Epithelial cell of prostate (primary cell): ENCODE measurements around the gene SCEL.
A peak's percentile ranks its signal among the peaks of the same experiment; 100 is the strongest.

Experiments used
- DNase-seq: peaks from one replicate; pipeline ENCODE4 v3.0.0-alpha.2; 2011; ENCODE audit warnings: low read depth, low spot score
- H3K27ac ChIP-seq: fragments of 450-650 bp; 2 replicates; pipeline ENCODE4 v1.5.1; 2017; ENCODE audit warnings: mild to moderate bottlenecking

SCEL gene

DNA sequence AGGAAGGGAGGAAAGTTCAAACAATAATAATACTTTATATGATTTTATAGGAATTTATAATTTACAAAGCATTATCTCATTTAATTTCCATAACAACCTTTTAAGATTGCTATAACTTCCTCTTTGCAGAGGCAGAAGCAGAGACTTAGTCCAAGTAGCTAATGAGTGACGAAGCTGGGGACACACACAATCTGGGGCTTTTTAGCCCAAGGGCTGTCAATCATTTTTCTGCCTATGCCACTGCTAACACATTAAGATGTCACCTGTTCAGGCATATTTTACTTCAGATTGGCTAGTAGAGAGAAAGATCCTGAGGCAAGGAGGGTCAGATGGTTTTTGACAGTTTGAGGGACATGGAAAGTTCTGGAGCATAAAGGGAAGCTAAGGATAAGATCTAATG, 12.6 kb downstream of the SCEL start:
- no peak for DNase-seq
- no peak overlapping the region for H3K27ac ChIP-seq

GRCh38 chr13:77548594-77548993, 13.1 kb downstream of the SCEL start:
- no peak overlapping the region for H3K27ac ChIP-seq
- no peak for DNase-seq

- peak overlapping the region; percentile 6 for H3K27ac ChIP-seq
- no peak for DNase-seq
These were observed 18.6 kb downstream of the SCEL start for GRCh38 chr13:77554069-77554468.

DNA sequence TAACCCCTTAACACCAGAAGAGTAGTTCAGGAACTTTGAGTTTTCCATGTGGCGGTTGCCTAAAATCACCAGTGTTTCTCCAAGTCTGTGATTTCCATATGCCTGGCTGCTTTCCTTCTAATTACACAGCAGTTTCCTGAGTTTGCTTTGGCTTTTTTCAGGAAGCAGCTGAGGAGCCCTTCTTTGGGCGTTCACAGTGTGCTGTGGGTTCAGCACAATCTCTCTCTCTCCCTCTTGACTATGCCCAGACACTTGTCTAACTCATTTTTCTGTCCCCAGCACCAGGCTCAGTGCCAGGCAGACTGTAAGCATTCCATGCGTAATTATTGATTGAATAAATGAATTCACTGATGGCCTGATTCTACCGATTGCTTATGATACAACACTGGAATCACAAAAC, 19.7 kb downstream of the SCEL start:
- no peak for DNase-seq
- H3K27ac ChIP-seq, result no peak overlapping the region

DNA sequence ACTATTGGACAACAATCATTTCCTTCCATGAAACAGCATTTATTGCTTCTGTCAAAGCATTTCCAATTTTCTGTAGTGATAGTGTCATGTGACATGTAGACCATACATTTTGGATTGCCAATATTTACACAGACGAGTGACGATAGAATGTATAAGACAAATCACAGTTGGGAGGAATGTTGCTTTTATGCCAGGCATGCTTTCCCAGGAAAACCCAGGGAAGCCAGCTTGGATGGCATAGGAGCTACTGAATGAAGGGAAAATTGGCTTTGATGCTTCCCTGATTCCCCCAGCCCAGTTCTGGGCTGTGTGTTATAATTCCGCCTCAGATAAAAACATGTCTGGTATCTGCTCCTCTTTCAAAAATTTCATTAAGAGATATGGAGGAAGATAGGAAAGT, 22.5 kb downstream of the SCEL start:
- no peak for DNase-seq
- H3K27ac ChIP-seq, result peak overlapping the region; percentile 33

DNA sequence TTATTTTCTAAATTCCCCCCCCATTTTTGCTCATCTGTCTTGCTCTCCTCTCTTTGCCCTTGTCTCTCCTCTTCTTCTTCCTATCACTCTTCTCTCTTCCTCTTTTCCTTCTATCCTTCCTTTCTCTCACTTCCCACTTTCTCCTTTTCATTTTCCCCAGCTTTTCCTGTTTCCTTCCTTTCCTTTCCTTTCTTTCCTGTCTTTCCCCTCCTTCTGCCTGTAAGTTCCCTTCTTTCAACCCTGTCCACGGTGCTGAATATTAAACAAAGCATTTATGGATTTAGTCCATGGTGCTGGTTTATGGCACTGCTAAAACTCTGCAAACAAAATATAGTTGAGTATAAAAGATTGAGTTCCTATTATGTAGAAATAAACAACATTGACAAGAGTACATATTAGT, 27.6 kb downstream of the SCEL start:
- H3K27ac ChIP-seq, result no peak overlapping the region
- no peak for DNase-seq

DNA sequence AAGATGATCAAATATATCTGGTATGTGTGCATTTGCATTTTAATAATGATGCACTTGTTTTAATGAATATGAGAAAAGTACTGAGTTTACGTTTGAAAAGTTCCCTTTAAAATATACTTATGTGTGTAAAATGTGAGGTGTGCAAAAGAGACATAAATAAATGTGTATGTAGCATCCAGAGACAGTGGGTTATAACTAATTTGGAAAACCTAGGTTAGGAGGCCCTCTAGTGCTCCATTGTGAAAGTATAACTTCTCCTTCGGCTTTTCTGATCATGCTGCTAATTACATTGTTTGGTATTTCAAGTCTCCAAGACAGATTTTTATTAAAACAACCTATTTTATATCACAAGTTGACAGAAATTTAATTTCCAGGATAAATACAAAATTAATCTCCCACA, 30.1 kb downstream of the SCEL start:
- no peak overlapping the region for H3K27ac ChIP-seq
- no peak for DNase-seq

DNA sequence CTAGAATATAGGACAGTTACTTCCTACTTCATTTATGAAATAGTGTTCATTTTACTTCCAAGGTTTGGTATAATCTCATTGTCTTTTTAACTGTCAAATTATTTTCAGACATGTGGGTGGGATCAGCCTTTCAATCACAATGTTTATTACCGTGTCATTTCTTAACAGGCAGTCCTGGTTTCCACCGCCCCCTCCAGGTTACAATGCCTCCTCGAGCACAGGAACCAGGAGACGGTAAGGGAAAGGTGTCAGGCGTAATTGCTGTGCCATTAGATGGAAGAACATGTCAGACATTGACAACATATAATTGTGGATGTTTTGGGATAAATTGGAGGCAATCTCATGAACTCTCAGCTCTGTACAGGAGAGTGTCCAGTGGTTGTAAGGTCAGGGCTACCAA, 36.5 kb downstream of the SCEL start:
- no peak for DNase-seq
- no peak overlapping the region for H3K27ac ChIP-seq

- no peak overlapping the region for H3K27ac ChIP-seq
- DNase-seq, result no peak
These were observed 38.6 kb downstream of the SCEL start for GRCh38 chr13:77574096-77574495.

DNA sequence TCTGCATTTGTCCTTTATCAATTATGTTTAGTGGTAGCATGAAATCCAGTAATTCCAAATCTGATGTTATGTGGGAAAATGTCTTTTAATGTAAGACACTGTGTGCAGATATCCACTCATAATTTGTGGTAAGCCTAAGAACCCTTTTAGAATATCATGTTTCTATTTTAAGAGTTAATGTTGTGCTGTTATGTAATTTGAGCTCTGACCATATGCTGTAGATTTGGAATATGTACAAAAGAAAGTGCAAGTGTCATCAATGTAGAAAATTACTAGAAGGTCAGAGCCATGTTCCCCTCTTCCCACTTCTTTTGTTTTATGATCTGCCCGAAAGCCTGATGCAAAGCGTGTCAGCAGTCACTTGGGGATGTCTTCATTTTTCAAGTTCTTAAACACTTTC, 44.5 kb downstream of the SCEL start:
- no peak for DNase-seq
- no peak overlapping the region for H3K27ac ChIP-seq

DNA sequence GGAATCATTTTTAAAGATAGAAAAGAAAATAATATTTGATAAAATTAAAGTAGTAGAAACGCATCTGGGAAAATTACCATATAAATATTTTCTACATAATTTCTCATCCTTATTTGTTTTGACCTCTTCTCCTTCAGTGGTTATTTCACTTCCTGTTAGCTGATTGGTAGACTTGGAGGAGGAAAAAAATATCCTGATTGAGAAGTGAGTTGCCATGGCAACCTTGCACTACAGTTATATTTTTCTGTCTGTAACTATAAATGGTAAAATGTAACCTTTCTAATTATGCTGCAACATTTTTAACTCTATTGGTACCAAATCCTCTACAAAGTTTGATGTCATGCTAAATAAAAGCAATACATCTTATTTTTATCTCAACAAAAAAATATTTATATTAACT, 45.2 kb downstream of the SCEL start:
- H3K27ac ChIP-seq, result no peak overlapping the region

GRCh38 chr13:77583581-77583980, 48.1 kb downstream of the SCEL start:
- peak overlapping the region; percentile 56 for H3K27ac ChIP-seq
- no peak for DNase-seq

More for the DNA sequence above, 45.2 kb downstream of the SCEL start:
- DNase-seq, result no peak

DNA sequence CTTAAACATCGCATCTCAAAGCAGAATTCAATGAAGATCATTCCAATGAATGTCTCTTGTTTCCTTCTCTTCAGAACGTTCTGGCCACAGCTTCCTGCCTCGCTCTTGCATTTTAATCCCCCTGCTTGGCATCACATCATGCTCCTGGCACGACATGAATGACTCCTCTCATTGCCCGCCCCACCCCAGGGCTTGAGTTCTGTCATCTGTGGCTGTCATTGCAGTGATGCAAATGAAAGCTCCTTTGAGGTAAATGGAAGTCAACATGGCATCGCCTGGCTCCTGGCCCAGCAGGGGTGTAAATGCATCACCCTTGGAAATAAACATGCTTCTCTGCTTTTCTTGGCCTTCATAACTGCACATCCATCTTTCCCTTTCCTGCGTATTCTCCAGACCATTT, 48.6 kb downstream of the SCEL start:
- DNase-seq, result peak; percentile 60
- peak overlapping the region; percentile 56 for H3K27ac ChIP-seq

- H3K27ac ChIP-seq, result no peak overlapping the region
- no peak for DNase-seq
These were observed 59.8 kb downstream of the SCEL start for GRCh38 chr13:77595166-77595810.

DNA sequence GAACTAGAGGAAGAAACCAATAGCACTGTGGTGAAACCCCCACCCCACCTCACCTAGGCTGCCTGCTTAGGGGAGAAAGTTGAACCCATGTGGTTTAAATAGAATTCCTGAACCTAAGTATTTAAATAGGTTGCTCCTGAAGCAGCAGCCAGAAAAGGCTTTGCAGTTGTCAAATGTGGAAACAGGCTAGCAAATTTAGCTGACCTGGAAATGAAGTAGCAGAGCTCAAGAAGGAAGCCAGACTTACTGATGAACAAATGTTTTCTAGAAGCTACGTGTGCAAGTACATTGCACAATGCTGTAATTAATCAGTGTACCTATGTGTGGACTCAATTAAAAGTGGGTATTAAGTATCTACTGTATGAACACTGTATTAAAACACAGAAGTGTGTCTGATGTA, 61.3 kb downstream of the SCEL start:
- no peak overlapping the region for H3K27ac ChIP-seq
- DNase-seq, result no peak

DNA sequence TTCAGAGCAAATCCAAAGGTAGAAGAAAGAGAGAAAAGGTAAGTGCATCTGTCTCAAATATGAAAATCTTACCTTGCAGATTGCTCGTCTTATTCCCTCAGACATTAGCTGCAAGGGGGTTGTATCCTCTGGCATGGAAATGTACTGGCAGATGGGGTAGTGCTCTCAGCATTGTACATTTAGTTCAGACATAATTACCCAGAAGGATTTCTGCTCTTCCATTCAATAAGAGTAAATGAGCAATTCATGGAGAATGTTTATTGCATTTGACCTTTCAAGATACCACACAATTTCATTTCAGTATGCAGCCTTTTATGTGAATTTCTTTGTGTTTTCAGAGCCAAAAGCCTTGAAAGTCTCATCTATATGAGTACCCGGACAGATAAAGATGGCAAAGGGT, 63.8 kb downstream of the SCEL start:
- no peak for DNase-seq
- H3K27ac ChIP-seq, result no peak overlapping the region

- H3K27ac ChIP-seq, result no peak overlapping the region
- no peak for DNase-seq
These were observed 65.2 kb downstream of the SCEL start for GRCh38 chr13:77600701-77601100.

DNA sequence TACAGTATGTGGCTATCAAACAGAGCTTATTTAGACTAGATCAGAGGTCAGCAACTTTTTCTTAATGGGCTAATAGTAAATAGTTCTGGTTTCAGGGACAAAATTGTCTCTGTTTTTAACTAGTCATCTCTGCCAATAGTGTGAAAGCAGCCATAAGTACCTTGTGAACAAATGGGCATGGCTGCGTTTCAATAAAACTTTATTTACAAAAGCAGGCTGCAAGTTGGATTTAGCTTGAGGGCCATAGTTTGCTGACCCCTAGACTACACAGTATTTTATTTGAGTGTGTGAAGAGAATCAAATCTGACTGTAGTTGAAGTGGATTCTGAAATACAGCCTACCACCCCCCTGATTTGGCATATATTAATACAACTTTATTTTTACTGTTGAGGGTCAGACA, 75.6 kb downstream of the SCEL start:
- H3K27ac ChIP-seq, result no peak overlapping the region
- no peak for DNase-seq

DNA sequence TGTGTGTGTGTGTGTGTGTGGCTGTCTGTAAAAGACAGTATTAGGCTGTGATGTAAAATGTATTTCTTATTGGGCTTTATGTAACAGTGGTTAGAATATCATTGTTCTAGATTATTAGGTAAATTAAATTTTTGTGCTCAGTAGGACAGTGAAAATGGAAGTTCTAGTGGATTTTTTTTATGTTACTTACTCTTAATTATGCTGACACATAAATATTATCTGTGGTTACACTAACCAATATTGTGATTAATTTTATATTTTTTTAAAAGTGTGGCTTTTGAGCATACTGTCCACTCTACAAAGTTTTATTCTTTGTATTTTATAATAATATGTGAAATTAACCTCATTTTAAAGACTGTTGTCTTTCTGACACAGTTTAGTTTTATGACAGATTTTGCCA, 80.5 kb downstream of the SCEL start:
- no peak for DNase-seq

DNA sequence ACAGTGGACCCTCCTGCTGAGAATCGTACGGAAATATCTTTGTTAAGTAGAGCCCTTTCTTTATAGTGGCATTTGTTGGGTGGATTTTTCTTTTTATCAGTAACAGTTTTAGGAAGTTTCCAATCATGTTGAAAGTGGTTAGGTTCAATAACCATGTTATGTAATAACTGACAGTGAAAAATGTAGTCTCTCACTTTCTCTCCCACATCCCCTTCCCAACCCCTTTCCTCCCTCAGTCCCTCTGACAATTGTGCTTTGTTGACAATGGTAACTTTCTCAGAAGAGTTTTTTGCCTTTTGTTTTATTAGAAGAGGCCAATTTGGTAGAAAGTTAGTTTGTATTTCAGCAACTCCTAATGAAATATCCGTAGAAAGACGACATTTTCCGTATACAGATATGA, 84.1 kb downstream of the SCEL start:
- no peak for DNase-seq
- H3K27ac ChIP-seq, result no peak overlapping the region

More for the DNA sequence above, 80.5 kb downstream of the SCEL start:
- no peak overlapping the region for H3K27ac ChIP-seq

DNA sequence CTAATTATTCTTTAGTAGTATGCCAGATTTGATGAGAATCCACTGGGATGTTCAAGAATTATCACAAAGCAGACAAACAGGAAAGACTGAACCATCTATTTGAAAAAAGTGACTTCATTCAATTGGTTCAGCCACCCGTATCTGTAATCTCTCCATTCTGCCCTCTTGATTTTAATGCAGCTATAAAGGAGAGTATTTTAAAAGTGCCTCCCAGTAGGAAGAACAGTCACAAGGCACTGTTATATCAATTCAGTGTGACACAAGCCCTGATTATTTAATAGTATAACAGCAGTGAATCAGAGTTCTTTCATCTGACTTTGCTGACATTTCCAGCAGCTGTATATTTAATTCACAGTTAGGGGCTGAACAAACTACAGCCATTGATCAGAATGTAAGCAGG, 84.6 kb downstream of the SCEL start:
- no peak for DNase-seq
- no peak overlapping the region for H3K27ac ChIP-seq

DNA sequence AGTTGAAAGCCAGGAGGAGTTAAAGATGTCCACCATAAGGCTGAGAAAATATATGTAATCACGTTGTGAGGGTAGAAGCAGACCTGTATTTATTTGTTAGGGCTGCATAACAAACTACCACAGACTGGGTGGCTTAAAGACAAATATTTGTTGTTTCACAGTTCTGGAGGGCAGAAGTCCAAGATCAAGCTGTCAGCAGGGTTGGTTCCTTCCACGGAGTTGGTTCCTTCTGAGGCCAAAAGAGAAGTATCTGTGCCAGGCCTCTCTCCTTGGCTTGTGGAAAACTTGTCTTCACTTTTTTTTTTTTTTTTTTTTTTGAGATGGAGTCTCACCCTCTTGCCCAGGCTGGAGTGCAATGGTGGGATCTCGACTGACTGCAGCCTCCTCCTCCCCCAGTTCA, 88.3 kb downstream of the SCEL start:
- no peak for DNase-seq
- no peak overlapping the region for H3K27ac ChIP-seq

- DNase-seq, result no peak
- H3K27ac ChIP-seq, result no peak overlapping the region
These were observed 92.7 kb downstream of the SCEL start for GRCh38 chr13:77628170-77628569.
